CD4-positive, alpha-beta T cell treated with Interleukin-6 at 100 ng/mL for 8 hours (primary cell): ENCODE data around the gene FBXO36.

Experiments
- DNase-seq: peaks from one replicate; pipeline ENCODE4 v3.0.0-alpha.2; 2020; ENCODE audit warnings: mixed read lengths, low spot score

FBXO36 gene

DNA sequence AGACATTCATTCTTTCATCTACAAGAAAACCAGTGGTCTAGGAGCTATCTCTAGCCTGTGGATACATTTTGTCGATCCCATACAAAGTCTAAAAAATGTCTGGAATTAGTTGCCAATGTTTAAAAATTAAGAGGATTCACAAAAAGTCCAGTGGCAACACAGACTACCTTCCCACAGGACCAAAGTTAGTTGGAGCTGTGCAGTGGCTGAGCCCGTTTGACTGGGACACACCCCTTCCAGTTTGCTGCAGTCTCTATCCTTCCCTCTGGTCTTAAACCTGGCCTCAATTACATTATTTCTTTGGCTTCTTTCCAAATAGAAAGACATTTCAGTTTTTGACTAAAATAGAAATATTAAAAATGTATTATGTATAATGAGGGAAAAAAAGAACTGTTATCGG lies 127.8 kb downstream of the FBXO36 start:
- no peak for DNase-seq

DNA sequence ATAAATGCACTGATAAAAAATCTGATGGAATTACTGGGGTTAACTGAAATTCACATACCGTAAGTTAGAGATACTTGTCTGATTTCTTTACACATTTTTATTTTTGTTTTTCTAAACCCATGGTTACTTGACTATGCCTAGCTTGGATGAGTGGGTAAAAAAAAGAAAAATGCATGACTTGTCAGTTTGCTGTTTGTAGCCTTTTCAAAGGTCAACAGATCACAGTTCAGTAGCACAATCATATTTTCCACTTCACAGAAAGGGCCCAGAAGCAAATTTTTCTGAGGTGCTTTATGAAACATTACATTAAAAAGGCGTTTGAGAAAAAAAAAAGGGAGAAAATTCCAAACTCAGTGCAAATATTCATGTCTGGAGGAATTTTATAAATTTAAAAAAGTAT lies 130.0 kb downstream of the FBXO36 start:
- DNase-seq, result no peak

DNA sequence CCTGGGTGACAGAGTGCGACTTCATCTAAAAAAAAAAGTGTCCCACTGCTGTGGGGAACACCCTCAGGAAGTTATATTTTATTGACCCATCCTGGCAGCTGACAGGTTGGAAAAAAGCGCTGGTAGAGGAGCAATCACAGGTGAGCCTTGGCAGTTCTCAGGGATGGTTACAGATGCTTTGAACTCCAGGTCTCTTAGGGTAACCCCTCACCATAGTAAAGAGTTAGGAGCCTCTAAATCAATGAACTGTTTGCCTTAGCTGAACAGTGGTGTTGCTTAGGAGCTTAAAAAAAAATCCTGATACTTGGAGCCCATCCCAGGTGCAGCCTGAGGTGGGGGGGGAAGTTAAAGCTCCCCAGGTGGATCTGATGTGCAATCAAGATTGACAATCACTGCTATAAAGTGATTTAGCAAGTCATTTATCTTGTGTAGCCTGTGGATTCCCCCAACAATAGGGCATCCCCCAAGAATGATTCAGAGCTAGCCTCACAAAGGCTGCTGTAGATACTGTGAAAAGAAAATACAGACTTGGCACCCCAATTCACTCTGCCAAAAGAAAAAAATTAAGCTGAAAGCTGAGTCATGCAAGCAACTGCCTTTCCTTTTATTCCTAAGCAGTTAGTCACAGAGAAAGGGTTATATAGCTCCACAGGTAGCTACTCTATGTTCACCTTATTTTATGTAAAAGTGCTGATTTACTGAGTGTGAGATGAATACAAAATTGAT lies 131.6 kb downstream of the FBXO36 start:
- DNase-seq, result no peak

DNA sequence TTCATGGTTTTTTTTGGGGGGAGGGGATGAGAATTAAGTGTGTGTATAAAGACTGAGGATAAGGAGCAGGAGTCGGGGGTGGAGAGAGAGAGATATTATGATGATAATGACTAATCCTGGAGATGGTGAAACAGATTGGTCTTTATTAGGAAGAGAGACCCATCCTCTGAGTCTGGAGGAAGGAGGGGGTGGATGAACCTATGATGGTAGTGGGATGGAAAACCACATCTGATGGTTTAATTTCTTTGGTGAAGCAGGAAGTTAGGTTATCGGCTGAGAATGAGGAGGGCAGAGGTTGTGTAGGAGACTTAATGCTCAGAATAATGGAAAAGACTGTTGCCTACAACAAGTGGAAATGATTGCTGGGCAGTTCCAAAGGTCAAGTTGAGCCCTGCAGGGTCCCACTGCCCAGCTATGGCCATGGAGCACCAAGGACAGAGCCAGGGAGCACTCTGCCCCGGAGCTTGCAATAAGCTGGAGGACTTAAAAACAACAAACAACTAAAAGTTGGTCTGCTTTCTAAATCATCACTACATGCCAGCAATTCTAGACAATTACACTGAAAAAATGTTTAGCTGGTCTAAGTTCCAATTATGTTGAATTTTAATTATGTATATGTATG lies 138.5 kb downstream of the FBXO36 start:
- DNase-seq, result no peak
